GM12873 (cell line): ENCODE data around the gene SLCO4C1.
A peak's percentile ranks its signal among the peaks of the same experiment; 100 is the strongest.

ENCODE experiments used
- TF ChIP-seq, protein P1 (sequence below): IDR thresholded peaks from 2 replicates; pipeline ENCODE4 v1.5.1; 2012; ENCODE audit warnings: low read depth, mild to moderate bottlenecking, moderate library complexity, low read length, control low read depth; ENCODE audit not compliant: insufficient read depth; ENCODE audit errors: missing control alignments

SLCO4C1 gene, protein sequence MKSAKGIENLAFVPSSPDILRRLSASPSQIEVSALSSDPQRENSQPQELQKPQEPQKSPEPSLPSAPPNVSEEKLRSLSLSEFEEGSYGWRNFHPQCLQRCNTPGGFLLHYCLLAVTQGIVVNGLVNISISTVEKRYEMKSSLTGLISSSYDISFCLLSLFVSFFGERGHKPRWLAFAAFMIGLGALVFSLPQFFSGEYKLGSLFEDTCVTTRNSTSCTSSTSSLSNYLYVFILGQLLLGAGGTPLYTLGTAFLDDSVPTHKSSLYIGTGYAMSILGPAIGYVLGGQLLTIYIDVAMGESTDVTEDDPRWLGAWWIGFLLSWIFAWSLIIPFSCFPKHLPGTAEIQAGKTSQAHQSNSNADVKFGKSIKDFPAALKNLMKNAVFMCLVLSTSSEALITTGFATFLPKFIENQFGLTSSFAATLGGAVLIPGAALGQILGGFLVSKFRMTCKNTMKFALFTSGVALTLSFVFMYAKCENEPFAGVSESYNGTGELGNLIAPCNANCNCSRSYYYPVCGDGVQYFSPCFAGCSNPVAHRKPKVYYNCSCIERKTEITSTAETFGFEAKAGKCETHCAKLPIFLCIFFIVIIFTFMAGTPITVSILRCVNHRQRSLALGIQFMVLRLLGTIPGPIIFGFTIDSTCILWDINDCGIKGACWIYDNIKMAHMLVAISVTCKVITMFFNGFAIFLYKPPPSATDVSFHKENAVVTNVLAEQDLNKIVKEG

DNA sequence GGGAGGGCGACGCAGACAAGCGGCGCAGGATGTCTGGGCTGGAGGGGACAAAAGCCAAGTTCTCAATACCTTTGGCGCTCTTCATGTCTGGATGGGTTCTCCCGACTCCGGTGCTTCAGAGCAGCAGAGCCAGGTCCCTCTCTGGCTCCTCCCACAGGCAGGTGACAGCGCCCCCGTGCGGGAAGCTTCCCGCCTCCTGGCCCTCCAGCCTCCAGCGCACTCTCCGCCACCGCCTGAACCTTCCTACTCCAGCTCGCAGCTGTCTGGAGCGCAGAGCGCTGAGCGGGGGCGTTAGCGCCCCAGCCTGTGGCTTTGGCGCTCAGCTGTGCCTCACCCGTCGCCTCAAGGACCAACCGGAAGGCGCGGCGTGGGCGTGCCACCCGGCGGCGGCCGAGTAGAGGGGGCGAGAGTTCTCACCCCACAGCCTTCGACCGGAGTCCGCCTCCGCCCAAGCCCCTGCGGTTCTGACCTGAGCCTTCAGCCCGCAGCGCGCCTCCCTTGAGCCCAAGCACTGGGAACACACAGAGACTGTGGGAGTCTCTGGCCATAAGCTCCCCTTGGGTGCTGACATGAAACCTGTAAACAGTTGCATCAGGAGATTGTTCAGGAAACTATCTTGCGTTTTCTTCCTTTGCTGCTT lies at the start of gene SLCO4C1:
Gene SLCO4C1 (minus strand): TSS at position 107 of the 640 bp plus-strand sequence. CDS start 22 bp downstream, at position 85.
- TF ChIP-seq, protein P1, sequence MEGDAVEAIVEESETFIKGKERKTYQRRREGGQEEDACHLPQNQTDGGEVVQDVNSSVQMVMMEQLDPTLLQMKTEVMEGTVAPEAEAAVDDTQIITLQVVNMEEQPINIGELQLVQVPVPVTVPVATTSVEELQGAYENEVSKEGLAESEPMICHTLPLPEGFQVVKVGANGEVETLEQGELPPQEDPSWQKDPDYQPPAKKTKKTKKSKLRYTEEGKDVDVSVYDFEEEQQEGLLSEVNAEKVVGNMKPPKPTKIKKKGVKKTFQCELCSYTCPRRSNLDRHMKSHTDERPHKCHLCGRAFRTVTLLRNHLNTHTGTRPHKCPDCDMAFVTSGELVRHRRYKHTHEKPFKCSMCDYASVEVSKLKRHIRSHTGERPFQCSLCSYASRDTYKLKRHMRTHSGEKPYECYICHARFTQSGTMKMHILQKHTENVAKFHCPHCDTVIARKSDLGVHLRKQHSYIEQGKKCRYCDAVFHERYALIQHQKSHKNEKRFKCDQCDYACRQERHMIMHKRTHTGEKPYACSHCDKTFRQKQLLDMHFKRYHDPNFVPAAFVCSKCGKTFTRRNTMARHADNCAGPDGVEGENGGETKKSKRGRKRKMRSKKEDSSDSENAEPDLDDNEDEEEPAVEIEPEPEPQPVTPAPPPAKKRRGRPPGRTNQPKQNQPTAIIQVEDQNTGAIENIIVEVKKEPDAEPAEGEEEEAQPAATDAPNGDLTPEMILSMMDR, result peak; percentile 88

DNA sequence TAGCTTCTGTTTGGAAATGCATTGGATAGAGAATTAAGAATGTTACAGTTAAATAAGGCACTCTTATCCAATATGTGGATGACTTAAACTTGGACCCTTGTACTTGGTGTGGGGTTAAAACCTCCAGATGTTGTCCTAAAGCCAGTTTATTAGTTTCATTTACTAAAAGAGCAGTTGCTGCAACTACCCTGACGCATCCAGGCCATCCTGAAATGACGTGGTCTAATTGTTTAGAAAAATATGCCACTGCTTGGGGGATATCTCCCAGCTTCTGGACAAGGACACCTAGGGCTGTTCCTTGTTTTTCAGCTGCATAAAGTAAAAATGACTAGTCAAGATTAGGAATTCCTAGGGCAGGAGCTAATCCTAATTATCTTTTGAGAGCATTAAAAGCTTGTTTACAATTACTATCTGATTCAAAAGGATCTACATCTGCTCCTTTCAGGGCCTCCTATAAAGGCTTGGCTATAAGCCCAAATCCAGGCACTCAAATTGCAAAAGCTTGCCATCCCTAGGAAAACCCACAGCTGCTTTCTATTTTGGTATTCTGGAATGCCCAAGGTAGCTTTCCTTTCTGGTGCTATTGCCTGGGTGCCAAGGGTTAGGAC lies 45.7 kb upstream of the SLCO4C1 start:
- TF ChIP-seq, protein P1, result no peak

DNA sequence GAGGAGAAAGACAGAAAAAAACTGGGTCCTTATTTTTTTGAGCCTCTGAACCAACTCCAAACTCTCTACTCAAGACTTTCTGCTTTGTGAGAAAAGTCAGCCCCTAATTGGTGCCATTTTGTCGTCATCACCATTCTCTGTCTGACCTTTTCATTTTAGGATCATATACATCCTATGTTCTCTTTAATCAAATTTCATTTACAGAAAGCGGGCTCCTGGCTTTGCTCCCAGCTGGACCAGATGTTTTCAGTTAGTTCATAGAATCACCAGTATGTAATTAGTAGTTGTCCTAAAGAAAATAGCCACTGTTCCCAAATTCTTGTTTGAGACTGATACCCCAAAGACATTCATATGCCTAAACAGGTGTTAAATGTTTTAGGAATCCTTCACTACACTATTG lies 28.6 kb upstream of the SLCO4C1 start:
- TF ChIP-seq, protein P1, result no peak

DNA sequence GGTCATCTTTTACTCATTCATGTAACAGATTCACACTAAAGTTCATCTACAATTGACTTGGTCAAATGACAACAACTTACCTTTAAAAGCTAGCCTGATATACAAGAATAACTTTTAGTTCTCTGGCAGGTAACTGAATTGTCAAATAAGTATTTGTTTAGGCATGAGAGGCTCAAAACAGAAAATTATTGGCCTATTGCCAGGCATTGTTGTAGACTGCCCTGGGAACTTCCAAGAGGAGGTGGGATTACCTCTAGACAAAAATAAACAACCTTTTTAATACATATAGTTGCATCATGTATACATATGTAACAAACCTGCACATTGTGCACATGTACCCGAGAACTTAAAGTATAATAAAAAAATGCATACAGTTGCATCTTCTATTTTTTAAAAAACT lies 18.2 kb upstream of the SLCO4C1 start:
- TF ChIP-seq, protein P1, result no peak

DNA sequence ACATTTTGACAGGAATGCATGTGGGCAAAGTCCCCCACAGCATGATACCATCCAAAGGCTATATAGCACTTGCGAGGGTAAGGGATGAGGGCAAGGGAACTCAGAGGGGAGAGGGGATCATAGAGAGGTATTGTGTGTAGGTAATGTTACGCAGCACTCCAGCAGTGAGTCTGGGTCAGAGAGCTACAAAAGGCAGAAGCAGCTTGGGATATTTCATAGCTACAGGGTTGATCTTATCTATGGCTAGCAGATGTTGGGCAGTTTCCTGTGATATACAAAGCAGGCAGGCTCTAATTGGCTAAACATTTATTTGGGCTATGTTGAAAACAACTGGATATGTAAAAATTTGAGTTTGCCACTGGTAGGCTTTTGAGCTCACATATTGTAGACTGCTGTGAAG lies 17.8 kb upstream of the SLCO4C1 start:
- TF ChIP-seq, protein P1, result no peak

DNA sequence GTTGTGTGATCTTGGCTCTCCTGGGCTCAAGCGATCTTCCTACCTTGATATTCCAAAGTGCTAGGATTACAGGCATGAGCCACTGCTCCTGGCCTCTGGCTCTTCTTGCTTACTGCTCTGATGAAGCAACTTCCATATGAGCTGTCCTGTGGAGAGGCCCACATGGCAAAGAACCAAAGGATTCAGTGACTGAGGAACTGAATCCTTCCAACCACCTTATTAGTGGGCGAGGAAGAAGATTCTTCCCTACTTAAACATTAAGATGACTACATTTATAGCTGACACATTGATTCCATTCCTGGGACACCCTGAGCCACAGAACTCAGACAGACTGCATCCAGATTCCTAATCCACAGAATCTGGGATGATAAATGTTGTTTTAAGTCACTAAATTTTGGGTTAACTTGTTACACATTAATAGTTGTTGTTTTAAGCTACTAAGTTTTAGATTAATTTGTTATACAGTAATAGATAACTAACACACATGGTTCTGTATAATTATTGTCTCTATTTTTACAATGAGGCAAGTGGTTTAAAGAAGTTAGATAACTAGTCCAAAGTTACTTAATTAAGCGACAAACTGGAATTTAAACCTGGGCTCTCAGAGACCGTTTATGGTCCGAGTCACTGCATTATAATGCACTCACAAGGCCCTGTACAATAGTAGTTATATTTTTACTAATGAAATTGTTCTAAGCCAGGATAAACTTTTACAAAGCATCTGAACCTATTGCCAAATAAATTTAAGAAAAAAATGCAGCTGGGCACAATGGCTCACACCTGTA lies 16.7 kb upstream of the SLCO4C1 start:
- TF ChIP-seq, protein P1, result no peak
